Trophoblast cell (in vitro differentiated cells and primary cell): Measurements from ENCODE around the gene PGAM5.
"Not testable (repeated sequence)": the region's sequence is repeated elsewhere in the genome, so short reads cannot be mapped to it uniquely, and the experiment has no call there.

Experiments
- DNase-seq, 2 donors: peaks; one replicate each; pipeline ENCODE4 v3.0.0-alpha.2; 2016
- H2AFZ ChIP-seq: 2 replicates; pipeline ENCODE4 v1.6.1; 2013; ENCODE audit warnings: low read length, moderate library complexity, mild to moderate bottlenecking; ENCODE audit not compliant: insufficient read depth, poor library complexity
- H2AK5ac ChIP-seq: 2 replicates; pipeline ENCODE4 v1.6.1; 2013; ENCODE audit warnings: mild to moderate bottlenecking, low read length
- H2BK120ac ChIP-seq: 2 replicates; pipeline ENCODE4 v1.6.1; 2013; ENCODE audit warnings: low read length, mild to moderate bottlenecking, moderate library complexity; ENCODE audit not compliant: insufficient read depth, poor library complexity
- H2BK12ac ChIP-seq: 2 replicates; pipeline ENCODE4 v1.6.1; 2013; ENCODE audit warnings: mild to moderate bottlenecking, low read length, moderate library complexity
- H2BK5ac ChIP-seq: 2 replicates; pipeline ENCODE4 v1.6.1; 2013; ENCODE audit warnings: low read length, low read depth, moderate library complexity, mild to moderate bottlenecking; ENCODE audit not compliant: poor library complexity
- H3K14ac ChIP-seq: 2 replicates; pipeline ENCODE4 v1.6.1; 2013; ENCODE audit warnings: mild to moderate bottlenecking, low read length
- H3K18ac ChIP-seq: 2 replicates; pipeline ENCODE4 v1.6.1; 2013; ENCODE audit warnings: mild to moderate bottlenecking, low read length
- H3K23ac ChIP-seq: 2 replicates; pipeline ENCODE4 v1.6.1; 2013; ENCODE audit warnings: low read length
- H3K27ac ChIP-seq: 2 replicates; pipeline ENCODE4 v1.5.1; 2013; ENCODE audit warnings: low read depth, mild to moderate bottlenecking, inconsistent platforms, low read length, moderate library complexity
- H3K27me3 ChIP-seq: 2 replicates; pipeline ENCODE4 v1.6.1; 2013; ENCODE audit warnings: inconsistent platforms, mild to moderate bottlenecking, low read length, moderate library complexity; ENCODE audit not compliant: insufficient read depth
- H3K36me3 ChIP-seq, 2 experiments: 1 replicate in 1 of 2; 2 replicates in 1 of 2; pipeline ENCODE4 v1.6.1; 2013; ENCODE audit warnings: low read length in 2 of 2, mild to moderate bottlenecking in 2 of 2, moderate library complexity in 1 of 2; ENCODE audit not compliant: insufficient read depth in 2 of 2, control insufficient read depth in 1 of 2
- H3K4ac ChIP-seq: 2 replicates; pipeline ENCODE4 v1.6.1; 2013; ENCODE audit warnings: low read depth, mild to moderate bottlenecking, low read length, moderate library complexity
- H3K4me1 ChIP-seq, 2 experiments: 1 replicate in 1 of 2; 2 replicates in 1 of 2; pipeline ENCODE4 v1.6.1; 2013; ENCODE audit warnings: low read length in 2 of 2, mild to moderate bottlenecking in 2 of 2, moderate library complexity in 1 of 2; ENCODE audit not compliant: insufficient read depth in 2 of 2, control insufficient read depth in 1 of 2
- H3K4me2 ChIP-seq: 2 replicates; pipeline ENCODE4 v1.6.1; 2013; ENCODE audit warnings: inconsistent platforms, mild to moderate bottlenecking, low read length, moderate library complexity
- H3K4me3 ChIP-seq: 2 replicates; pipeline ENCODE4 v1.5.1; 2013; ENCODE audit warnings: mild to moderate bottlenecking, low read depth, low read length, inconsistent platforms
- H3K79me1 ChIP-seq: one replicate; pipeline ENCODE4 v1.6.1; 2013; ENCODE audit warnings: low read length
- H3K79me2 ChIP-seq: 2 replicates; pipeline ENCODE4 v1.6.1; 2013; ENCODE audit warnings: low read length, mild to moderate bottlenecking; ENCODE audit not compliant: control insufficient read depth, insufficient read depth, poor library complexity
- H3K9ac ChIP-seq: 2 replicates; pipeline ENCODE4 v1.6.1; 2013; ENCODE audit warnings: mild to moderate bottlenecking, low read length
- H3K9me3 ChIP-seq: 2 replicates; pipeline ENCODE4 v1.6.1; 2013; ENCODE audit warnings: low read depth, mild to moderate bottlenecking, control low read depth, inconsistent platforms, low read length; ENCODE audit not compliant: insufficient read depth
- H4K12ac ChIP-seq: 2 replicates; pipeline ENCODE4 v1.6.1; 2013; ENCODE audit warnings: low read depth, mild to moderate bottlenecking, low read length, moderate library complexity
- H4K8ac ChIP-seq: 2 replicates; pipeline ENCODE4 v1.6.1; 2013; ENCODE audit warnings: low read depth, mild to moderate bottlenecking, low read length, moderate library complexity
- H4K91ac ChIP-seq: one replicate; pipeline ENCODE4 v1.6.1; 2013; ENCODE audit warnings: low read depth, mild to moderate bottlenecking, low read length, moderate library complexity
- WGBS: extraction: QIAGEN DNeasy Blood & Tissue Kit; methylation state at CpG from one replicate; pipeline ENCODE4 v1.1.7; 2013; ENCODE audit warnings: missing lambda C conversion rate; ENCODE audit not compliant: insufficient read length, insufficient coverage; ENCODE audit errors: extremely low coverage; 5-methylcytosine and 5-hydroxymethylcytosine counted together

The PGAM5 gene

DNA sequence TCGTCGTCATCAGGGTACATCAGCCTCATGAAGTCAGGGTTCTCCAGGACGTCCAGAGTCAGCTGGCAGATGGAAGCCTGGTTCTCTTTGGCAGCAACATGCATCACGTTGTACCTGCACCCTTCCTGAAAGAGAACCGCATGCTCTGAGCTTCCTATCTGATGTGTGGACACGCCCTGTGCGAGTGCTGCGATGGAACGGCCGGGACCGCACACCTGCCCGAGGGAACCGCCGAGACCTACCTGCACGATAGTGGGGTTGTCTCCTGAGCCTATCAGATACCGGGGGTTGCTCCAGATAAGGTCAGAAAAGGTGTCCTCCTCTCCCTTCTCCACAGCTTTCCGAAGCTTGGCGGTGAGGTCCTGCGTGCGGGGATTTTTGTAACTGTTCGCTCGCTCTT is 37.3 kb downstream of the PGAM5 start:
- no peaks in the 10 kb centered on the region for H3K79me2 ChIP-seq
- H3K27ac ChIP-seq, result no peak overlapping the region
- H3K4ac ChIP-seq, result no peak overlapping the region
- H3K4me1 ChIP-seq, result no peaks in the 10 kb centered on the region
- H2BK120ac ChIP-seq, result no peak overlapping the region
- H3K23ac ChIP-seq, result no peak overlapping the region
- no peak overlapping the region for H3K4me2 ChIP-seq
- H3K4me3 ChIP-seq, result no peak overlapping the region
- H2AK5ac ChIP-seq, result no peak overlapping the region
- no peak overlapping the region for H2AFZ ChIP-seq
- no peaks in the 10 kb centered on the region for H3K79me1 ChIP-seq
- peaks cover 2% of the 10 kb centered on the region for H3K9me3 ChIP-seq
- H3K18ac ChIP-seq, result no peak overlapping the region
- H3K9ac ChIP-seq, result no peak overlapping the region
- no peak for DNase-seq
- no peak overlapping the region for H4K91ac ChIP-seq
- no peak overlapping the region for H3K14ac ChIP-seq
- H3K36me3 ChIP-seq, result peaks cover 76 to 82% of the 10 kb centered on the region in 2 experiments
- no CpG with 5 or more reads among the region's 22 CpGs for WGBS
- H2BK12ac ChIP-seq, result no peak overlapping the region
- no peaks in the 10 kb centered on the region for H3K27me3 ChIP-seq
- H4K12ac ChIP-seq, result no peak overlapping the region
- H4K8ac ChIP-seq, result no peak overlapping the region
- H2BK5ac ChIP-seq, result no peak overlapping the region

DNA sequence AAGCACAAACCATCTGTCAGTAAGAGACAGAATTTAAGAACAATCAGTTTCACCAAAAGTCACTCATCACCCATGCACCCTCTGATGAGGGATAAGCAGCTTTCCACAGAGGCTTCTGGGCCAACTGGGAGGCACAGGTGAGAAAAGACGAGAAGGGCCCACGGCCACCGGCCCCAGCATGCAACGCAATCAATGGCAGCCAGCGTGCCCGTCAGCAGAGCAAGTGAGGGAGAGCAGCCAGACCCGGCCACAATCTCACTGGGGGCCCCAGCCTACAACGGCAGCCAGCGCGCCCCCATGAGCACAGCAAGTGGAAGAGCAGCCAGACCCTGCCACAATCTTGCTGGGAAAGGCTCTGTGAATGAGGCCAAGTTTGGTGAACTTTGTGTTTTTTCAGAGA is 37.7 kb downstream of the PGAM5 start:
- Histone ChIP-seq H3K9ac (no peak overlapping the region), H3K36me3 (peaks cover 80 to 83% of the 10 kb centered on the region in 2 experiments), H3K14ac (no peak overlapping the region), H2AK5ac (no peak overlapping the region), H2BK12ac (no peak overlapping the region), H3K18ac (no peak overlapping the region), H4K12ac (no peak overlapping the region), H2BK5ac (no peak overlapping the region), H3K23ac (no peak overlapping the region), H4K8ac (no peak overlapping the region), H3K27me3 (no peaks in the 10 kb centered on the region), H4K91ac (no peak overlapping the region), H3K9me3 (peaks cover 2% of the 10 kb centered on the region), H3K4me3 (no peak overlapping the region), H3K4me1 (no peaks in the 10 kb centered on the region), H2AFZ (no peak overlapping the region), H2BK120ac (no peak overlapping the region), H3K4me2 (no peak overlapping the region), H3K27ac (no peak overlapping the region), H3K79me1 (no peaks in the 10 kb centered on the region), H3K4ac (peak overlapping the region; percentile 24), H3K79me2 (peaks cover 1% of the 10 kb centered on the region)
- DNase-seq, result no peak
- WGBS, result no CpG with 5 or more reads among the region's 10 CpGs

GRCh38 chr12:132753670-132754069 is 43.0 kb downstream of the PGAM5 start:
- H3K4ac ChIP-seq, H3K18ac ChIP-seq, H2BK120ac ChIP-seq, H3K4me3 ChIP-seq, H4K8ac ChIP-seq, H3K9ac ChIP-seq, H2AK5ac ChIP-seq, H3K23ac ChIP-seq, H3K14ac ChIP-seq, H4K12ac ChIP-seq, H3K79me1 ChIP-seq, H3K27ac ChIP-seq, H2BK5ac ChIP-seq, H3K4me1 ChIP-seq, H3K4me2 ChIP-seq, H3K9me3 ChIP-seq, H2BK12ac ChIP-seq, H3K27me3 ChIP-seq, H2AFZ ChIP-seq, H4K91ac ChIP-seq, DNase-seq: not testable (repeated sequence)
- WGBS, result no CpG with 5 or more reads among the region's 7 CpGs
- H3K79me2 ChIP-seq, result peaks cover 17% of the 10 kb centered on the region
- H3K36me3 ChIP-seq, result peaks cover 57 to 64% of the 10 kb centered on the region in 2 experiments

DNA sequence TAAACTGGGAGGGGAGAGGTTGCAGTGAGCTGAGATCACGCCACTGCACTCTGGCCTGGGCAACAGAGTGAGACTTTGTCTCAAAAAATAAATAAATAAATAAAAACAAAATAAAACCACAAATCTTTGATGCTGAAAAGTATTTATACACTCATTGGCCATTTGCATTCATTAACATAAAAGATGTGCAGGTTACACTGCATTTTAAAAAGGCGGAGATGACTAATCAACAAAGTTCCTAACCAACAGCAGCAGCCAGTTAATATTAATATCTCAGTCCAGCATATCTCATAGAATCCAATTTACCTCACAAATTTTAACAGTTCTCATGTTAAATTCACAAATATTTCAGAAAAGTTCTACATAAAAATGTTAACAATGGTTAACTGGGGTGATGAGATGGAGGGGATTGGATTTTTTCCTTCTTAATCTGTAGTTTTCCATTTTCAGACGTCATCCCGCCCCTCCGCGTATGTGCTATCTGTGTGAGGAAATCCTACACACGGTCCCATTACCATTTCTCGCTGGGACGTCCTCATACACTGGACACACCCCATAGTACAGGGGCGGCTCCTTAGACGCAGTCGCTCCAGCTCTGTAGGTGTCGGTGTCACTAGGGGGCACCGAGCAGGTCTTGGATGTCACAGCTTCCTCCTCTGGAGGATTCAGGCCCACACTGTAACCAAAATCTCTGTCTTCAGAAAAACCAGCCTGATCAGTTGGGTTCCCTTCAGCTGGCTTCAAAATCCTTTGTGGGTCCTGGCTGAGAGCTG is 43.7 kb downstream of the PGAM5 start:
- Histone ChIP-seq H3K79me1 (no peaks in the 10 kb centered on the region), H2AK5ac (no peak overlapping the region), H3K4me2 (no peak overlapping the region), H3K36me3 (peaks cover 55 to 60% of the 10 kb centered on the region in 2 experiments), H3K27ac (no peak overlapping the region), H3K4ac (peak overlapping the region; percentile 77), H3K18ac (peak overlapping the region; percentile 77), H2AFZ (no peak overlapping the region), H4K12ac (no peak overlapping the region), H3K4me1 (no peaks in the 10 kb centered on the region), H2BK5ac (no peak overlapping the region), H3K9ac (no peak overlapping the region), H2BK12ac (no peak overlapping the region), H3K23ac (no peak overlapping the region), H3K9me3 (no peaks in the 10 kb centered on the region), H2BK120ac (no peak overlapping the region), H4K91ac (no peak overlapping the region), H4K8ac (no peak overlapping the region), H3K4me3 (no peak overlapping the region), H3K14ac (no peak overlapping the region), H3K27me3 (no peaks in the 10 kb centered on the region), H3K79me2 (peaks cover 20% of the 10 kb centered on the region)
- no peak for DNase-seq
- no CpG with 5 or more reads among the region's 14 CpGs for WGBS
